ENCODE measurements around the gene GGA1. TPM values are rescaled to one million over a fixed set of nuclear protein-coding genes. Genes with fewer than 3 reads are reported as not detected.
"Not testable (repeated sequence)": the region's sequence is repeated elsewhere in the genome, so short reads cannot be mapped to it uniquely, and the experiment has no call there.

GGA1 gene
- total RNA-seq, 2 donors from 2014 or later, result 45.7 to 90.2 TPM

DNA sequence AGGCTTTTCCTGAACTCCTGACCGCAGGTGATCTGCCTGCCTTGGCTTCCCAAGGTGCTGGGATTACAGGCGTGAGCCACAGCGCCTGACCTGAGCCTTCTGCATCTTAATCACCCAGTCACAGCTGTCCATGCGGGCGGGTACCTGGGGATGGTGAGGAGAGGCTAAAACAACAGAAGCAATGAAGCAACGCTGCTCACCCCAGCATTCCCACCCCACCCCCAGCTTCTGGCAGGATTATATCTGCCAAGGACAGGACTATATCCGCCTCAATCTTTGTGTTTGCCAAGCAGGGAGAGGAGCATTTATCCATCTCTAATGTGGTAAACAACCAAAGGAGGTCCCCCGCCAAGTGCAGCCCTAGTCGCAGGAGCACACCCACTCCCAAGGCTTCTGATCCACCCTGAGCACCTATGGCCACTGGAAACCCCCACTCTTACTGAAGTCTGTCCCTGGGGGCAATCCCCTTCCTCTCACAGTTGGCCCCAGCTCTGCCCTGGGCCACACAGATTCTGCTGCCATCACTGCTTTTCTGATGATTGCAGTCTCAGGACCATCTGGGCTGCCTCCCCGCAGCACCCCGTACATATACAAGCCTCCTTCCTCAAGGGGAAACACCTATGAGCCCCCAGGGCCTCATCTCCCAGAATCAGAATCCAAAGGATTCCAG, 20.0 kb upstream of the GGA1 start:
- Histone ChIP-seq H3K4me1 (peaks cover 10% of the 10 kb centered on the region), H3K4me3 (no peak overlapping the region), H3K9ac (ENCODE audit: low read depth in 2 of 2, low read length in 2 of 2) (peak overlapping the region; percentile 24 to 44), H3K27me3 (no peaks in the 10 kb centered on the region), H3K36me3 (no peaks in the 10 kb centered on the region), H3K9me3 (no peaks in the 10 kb centered on the region), H3K27ac (peak overlapping the region; percentile 74)
- intact Hi-C loops (cut with DNase I), result no loop called here
- TF ChIP-seq CTCF (IDR thresholded peaks at IDR 0.05), result no peak
- DNase-seq, result peak; percentile 91

DNA sequence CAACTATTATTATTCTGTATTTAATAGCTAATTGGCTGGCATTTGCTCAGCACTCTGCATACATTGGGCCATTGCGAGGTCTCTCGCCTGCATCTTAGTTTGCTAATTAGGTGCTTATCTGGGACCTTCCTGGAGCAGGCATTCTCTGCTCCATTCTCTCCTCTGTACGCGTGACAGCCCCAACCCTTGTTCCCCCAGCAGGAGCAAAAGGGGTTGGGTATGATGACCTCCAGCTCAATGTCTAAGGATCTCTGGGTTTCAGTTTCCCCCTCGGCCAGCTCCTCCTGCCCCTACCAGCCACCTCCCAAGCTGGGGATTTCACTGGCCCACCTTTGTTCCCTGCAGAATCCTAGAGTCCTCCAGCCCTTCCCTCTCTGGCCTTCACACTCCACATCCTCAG, 19.0 kb upstream of the GGA1 start:
- Histone ChIP-seq H3K4me1 (peaks cover 10% of the 10 kb centered on the region), H3K4me3 (no peak overlapping the region), H3K27me3 (no peaks in the 10 kb centered on the region), H3K9ac (ENCODE audit: low read depth in 2 of 2, low read length in 2 of 2) (no peak overlapping the region), H3K27ac (peak overlapping the region; percentile 15), H3K36me3 (no peaks in the 10 kb centered on the region), H3K9me3 (no peaks in the 10 kb centered on the region)
- no peak for DNase-seq
- intact Hi-C loops (cut with DNase I), result no loop called here
- TF ChIP-seq CTCF (IDR thresholded peaks at IDR 0.05), result no peak

DNA sequence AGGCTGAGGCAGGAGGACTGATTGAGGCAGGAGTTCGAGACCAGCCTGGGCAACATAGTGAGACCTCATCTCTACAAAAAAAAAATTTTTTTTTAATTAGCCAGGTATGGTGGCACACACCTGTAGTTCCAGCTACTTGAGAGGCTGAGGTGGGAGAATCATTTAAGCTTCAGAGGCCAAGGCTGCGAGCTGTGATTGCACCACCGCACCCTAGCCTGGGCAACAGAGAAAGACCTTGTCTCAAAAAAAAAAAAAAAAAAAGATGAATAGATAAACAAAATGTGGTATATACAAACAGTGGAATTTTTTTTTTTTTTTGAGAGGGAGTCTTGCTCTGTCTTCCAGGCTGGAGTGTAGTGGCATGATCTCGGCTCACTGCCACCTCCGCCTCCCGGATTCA, 17.6 kb upstream of the GGA1 start:
- H3K9me3 ChIP-seq; H3K27me3 ChIP-seq; H3K9ac ChIP-seq (ENCODE audit: low read depth in 2 of 2, low read length in 2 of 2); H3K4me3 ChIP-seq; DNase-seq; H3K36me3 ChIP-seq; intact Hi-C loops (cut with DNase I); H3K27ac ChIP-seq: not testable (repeated sequence)
- peaks cover 10% of the 10 kb centered on the region for H3K4me1 ChIP-seq

- Histone ChIP-seq H3K4me1 (peaks cover 10% of the 10 kb centered on the region), H3K4me3 (no peak overlapping the region), H3K27ac (no peak overlapping the region), H3K9ac (ENCODE audit: low read depth in 2 of 2, low read length in 2 of 2) (no peak overlapping the region), H3K36me3 (no peaks in the 10 kb centered on the region), H3K27me3 (no peaks in the 10 kb centered on the region), H3K9me3 (no peaks in the 10 kb centered on the region)
- TF ChIP-seq CTCF (IDR thresholded peaks at IDR 0.05), result no peak
- no peak for DNase-seq
- intact Hi-C loops (cut with DNase I), result no loop called here
Measured at GRCh38 chr22:37591823-37592404, 16.7 kb upstream of the GGA1 start.

DNA sequence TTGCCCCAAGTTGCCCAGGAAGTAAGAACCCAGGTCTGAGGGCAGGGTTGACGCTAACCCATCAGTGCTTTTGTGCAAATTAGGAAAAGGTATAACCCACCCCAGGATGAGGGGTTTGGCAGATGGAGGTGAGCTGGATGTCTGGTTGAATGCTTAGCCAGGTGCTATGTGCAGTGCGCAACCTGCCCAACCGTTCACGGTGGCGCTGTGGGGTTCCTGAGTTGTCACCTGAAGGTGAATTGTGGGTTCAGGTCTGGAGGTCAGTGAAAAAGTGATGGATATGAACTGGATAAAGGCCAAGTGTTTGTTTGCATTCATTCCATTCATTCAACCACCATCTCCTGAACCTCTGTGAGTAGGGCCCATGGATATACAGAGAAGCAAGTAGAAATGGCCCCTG, 14.4 kb upstream of the GGA1 start:
- no peak overlapping the region for H3K4me3 ChIP-seq
- no peak overlapping the region for H3K27ac ChIP-seq
- no peak for TF ChIP-seq CTCF (IDR thresholded peaks at IDR 0.05)

DNA sequence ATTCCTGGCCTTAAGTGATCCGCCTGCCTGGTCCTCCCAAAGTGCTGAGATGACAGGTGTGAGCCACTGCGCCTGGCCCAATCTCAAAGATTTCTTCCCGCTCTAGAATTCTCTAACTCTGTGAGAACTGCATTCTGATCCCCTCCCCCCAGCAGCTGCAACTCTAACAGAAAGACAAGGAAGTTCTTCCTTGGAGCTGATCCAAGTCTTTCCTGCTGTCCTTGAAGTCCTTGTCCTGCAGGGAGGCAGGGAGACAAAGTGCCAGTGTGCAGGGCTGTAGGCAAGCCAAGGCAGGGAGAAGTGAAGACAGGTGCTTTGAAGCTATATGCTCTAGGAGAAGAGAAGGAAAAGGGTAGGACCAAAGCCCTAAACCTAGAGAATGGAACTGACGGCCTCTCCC, 9.5 kb upstream of the GGA1 start:
- Histone ChIP-seq H3K36me3 (no peaks in the 10 kb centered on the region), H3K4me1 (no peaks in the 10 kb centered on the region), H3K27ac (peak overlapping the region; percentile 75), H3K4me3 (no peak overlapping the region), H3K27me3 (no peaks in the 10 kb centered on the region), H3K9ac (ENCODE audit: low read depth in 2 of 2, low read length in 2 of 2) (peak overlapping the region in 1 of 2 donors; percentile 22), H3K9me3 (no peaks in the 10 kb centered on the region)
- TF ChIP-seq CTCF (IDR thresholded peaks at IDR 0.05), result no peak
- intact Hi-C loops (cut with DNase I), result no loop called here
- DNase-seq, result peak; percentile 94

More for the DNA sequence above, 14.4 kb upstream of the GGA1 start:
- no peak for DNase-seq
- peaks cover 4% of the 10 kb centered on the region for H3K4me1 ChIP-seq
- no peaks in the 10 kb centered on the region for H3K27me3 ChIP-seq
- intact Hi-C loops (cut with DNase I), result loop anchor here (2.0 kb wide), 1 partner anchor 53 kb away; no protein-coding TSS in a partner anchor
- H3K36me3 ChIP-seq, result no peaks in the 10 kb centered on the region
- no peaks in the 10 kb centered on the region for H3K9me3 ChIP-seq
- no peak overlapping the region for H3K9ac ChIP-seq (ENCODE audit: low read depth in 2 of 2, low read length in 2 of 2)
